NCI-H526 treated with DMSO at 0.1 percent for 48 hours (cell line): Measurements from ENCODE around the gene NFX1.

Source experiments
- DNase-seq: peaks from one replicate; lab custom pipeline; 2025; lab: John Stamatoyannopoulos, UW

Gene NFX1

GRCh38 chr9:33267151-33267767 lies 23.1 kb upstream of the NFX1 start:
- DNase-seq = no peak

- DNase-seq = no peak
These were observed 20.2 kb upstream of the NFX1 start for GRCh38 chr9:33270146-33270545.

- DNase-seq = no peak
These were observed 18.3 kb upstream of the NFX1 start for GRCh38 chr9:33272061-33272460.

GRCh38 chr9:33273266-33273971 lies 16.9 kb upstream of the NFX1 start:
- DNase-seq = no peak

- no peak for DNase-seq
These were observed 16.4 kb upstream of the NFX1 start for GRCh38 chr9:33273972-33274328.

- no peak for DNase-seq
These were observed 12.8 kb upstream of the NFX1 start for GRCh38 chr9:33277484-33277883.

- DNase-seq = no peak
These were observed 4.8 kb upstream of the NFX1 start for GRCh38 chr9:33285502-33285901.

GRCh38 chr9:33287087-33287490 lies 3.2 kb upstream of the NFX1 start:
- peak; percentile 7 for DNase-seq

- no peak for DNase-seq
These were observed 2.1 kb upstream of the NFX1 start for GRCh38 chr9:33288235-33288634.

- DNase-seq = no peak
These were observed 1.4 kb upstream of the NFX1 start for GRCh38 chr9:33288828-33289483.

GRCh38 chr9:33289496-33289895 lies 820 bp upstream of the NFX1 start:
- no peak for DNase-seq

GRCh38 chr9:33289936-33290246 lies 425 bp upstream of the NFX1 start:
- DNase-seq = no peak

- DNase-seq = no peak
These were observed 698 bp downstream of the NFX1 start for GRCh38 chr9:33291031-33291397.

- DNase-seq = no peak
These were observed 1.6 kb downstream of the NFX1 start for GRCh38 chr9:33291901-33292300.

- DNase-seq = no peak
These were observed 3.5 kb downstream of the NFX1 start for GRCh38 chr9:33293782-33294181.

- DNase-seq = no peak
These were observed 4.5 kb downstream of the NFX1 start for GRCh38 chr9:33294670-33295432.

- no peak for DNase-seq
These were observed 5.3 kb downstream of the NFX1 start for GRCh38 chr9:33295571-33295970.

- DNase-seq = no peak
These were observed 7.1 kb downstream of the NFX1 start for GRCh38 chr9:33297432-33297831.

- DNase-seq = no peak
These were observed 10.2 kb downstream of the NFX1 start for GRCh38 chr9:33300546-33300945.

- DNase-seq = no peak
These were observed 14.0 kb downstream of the NFX1 start for GRCh38 chr9:33304362-33304761.

GRCh38 chr9:33306037-33306436 lies 15.7 kb downstream of the NFX1 start:
- no peak for DNase-seq

GRCh38 chr9:33307067-33307466 lies 16.8 kb downstream of the NFX1 start:
- no peak for DNase-seq

GRCh38 chr9:33309903-33310302 lies 19.6 kb downstream of the NFX1 start:
- no peak for DNase-seq
